H9 (cell line): ENCODE measurements around the gene EML2. TPM values are rescaled to one million over a fixed set of nuclear protein-coding genes. Genes with fewer than 3 reads are reported as not detected.

ENCODE experiments used
- DNase-seq: peaks from one replicate; pipeline ENCODE4 v3.0.0-alpha.2; 2017
- H2AFZ ChIP-seq: one replicate; pipeline ENCODE4 v1.6.1; 2013; ENCODE audit warnings: mild to moderate bottlenecking, low read length, control low read depth, moderate library complexity
- H2AK5ac ChIP-seq: 2 replicates; pipeline ENCODE4 v1.6.1; 2013; ENCODE audit warnings: low read length, control low read depth, mixed read lengths; ENCODE audit not compliant: insufficient read length
- H2BK120ac ChIP-seq: one replicate; pipeline ENCODE4 v1.6.1; 2013; ENCODE audit warnings: low read depth, mild to moderate bottlenecking, low read length, control low read depth, inconsistent platforms; ENCODE audit not compliant: poor library complexity, severe bottlenecking
- H2BK12ac ChIP-seq: 2 replicates; pipeline ENCODE4 v1.6.1; 2013; ENCODE audit warnings: low read length, control low read depth, mixed read lengths, low read depth; ENCODE audit not compliant: insufficient read length
- H2BK15ac ChIP-seq: 2 replicates; pipeline ENCODE4 v1.6.1; 2013; ENCODE audit warnings: low read depth, low read length, control low read depth
- H2BK20ac ChIP-seq: one replicate; pipeline ENCODE4 v1.6.1; 2013; ENCODE audit warnings: low read depth, mild to moderate bottlenecking, low read length, control low read depth, inconsistent platforms; ENCODE audit not compliant: poor library complexity, severe bottlenecking
- H2BK5ac ChIP-seq: 2 replicates; pipeline ENCODE4 v1.6.1; 2013; ENCODE audit warnings: low read length, control low read depth, mixed read lengths; ENCODE audit not compliant: insufficient read length
- H3K14ac ChIP-seq: 2 replicates; pipeline ENCODE4 v1.6.1; 2013; ENCODE audit warnings: low read length, control low read depth; ENCODE audit not compliant: insufficient read depth
- H3K18ac ChIP-seq: 2 replicates; pipeline ENCODE4 v1.6.1; 2013; ENCODE audit warnings: low read depth, mild to moderate bottlenecking, mixed read lengths, low read length, control low read depth; ENCODE audit not compliant: insufficient read length
- H3K23ac ChIP-seq: 2 replicates; pipeline ENCODE4 v1.6.1; 2013; ENCODE audit warnings: low read length, control low read depth, mixed read lengths, low read depth; ENCODE audit not compliant: insufficient read length
- H3K23me2 ChIP-seq: 2 replicates; pipeline ENCODE4 v1.6.1; 2013; ENCODE audit warnings: low read depth, mild to moderate bottlenecking, mixed read lengths, low read length, control low read depth; ENCODE audit not compliant: insufficient read length, poor library complexity, severe bottlenecking
- H3K27ac ChIP-seq: 2 replicates; pipeline ENCODE4 v1.5.1; 2013; ENCODE audit warnings: low read length, control low read depth, mixed read lengths, low read depth; ENCODE audit not compliant: insufficient read length
- H3K27me3 ChIP-seq: 2 replicates; pipeline ENCODE4 v1.6.1; 2013; ENCODE audit warnings: low read length, control low read depth, inconsistent platforms; ENCODE audit not compliant: insufficient read depth
- H3K4ac ChIP-seq: 2 replicates; pipeline ENCODE4 v1.6.1; 2013; ENCODE audit warnings: low read depth, mild to moderate bottlenecking, control low read depth, inconsistent platforms, low read length, moderate library complexity
- H3K4me1 ChIP-seq: 2 replicates; pipeline ENCODE4 v1.6.1; 2013; ENCODE audit warnings: low read length, control low read depth, inconsistent platforms; ENCODE audit not compliant: insufficient read depth
- H3K4me2 ChIP-seq: 2 replicates; pipeline ENCODE4 v1.6.1; 2013; ENCODE audit warnings: low read length, control low read depth, mixed read lengths; ENCODE audit not compliant: insufficient read length, insufficient read depth
- H3K56ac ChIP-seq: 2 replicates; pipeline ENCODE4 v1.6.1; 2013; ENCODE audit warnings: low read depth, mild to moderate bottlenecking, mixed read lengths, low read length, control low read depth; ENCODE audit not compliant: insufficient read length
- H3K79me1 ChIP-seq: 2 replicates; pipeline ENCODE4 v1.6.1; 2013; ENCODE audit warnings: low read depth, mild to moderate bottlenecking, moderate library complexity, low read length, control low read depth, inconsistent platforms; ENCODE audit not compliant: insufficient read depth, poor library complexity, severe bottlenecking
- H3K79me2 ChIP-seq: 2 replicates; pipeline ENCODE4 v1.6.1; 2013; ENCODE audit warnings: low read length, control low read depth, inconsistent platforms; ENCODE audit not compliant: insufficient read depth
- H3K9ac ChIP-seq: 2 replicates; pipeline ENCODE4 v1.6.1; 2013; ENCODE audit warnings: low read length, control low read depth, mixed read lengths; ENCODE audit not compliant: insufficient read length; ENCODE audit errors: extremely low read depth
- H3K9me3 ChIP-seq: one replicate; pipeline ENCODE4 v1.6.1; 2013; ENCODE audit warnings: low read depth, low read length, inconsistent platforms; ENCODE audit not compliant: control insufficient read depth
- H3T11ph ChIP-seq: one replicate; pipeline ENCODE4 v1.6.1; 2013; ENCODE audit warnings: mild to moderate bottlenecking, low read length, control low read depth, inconsistent platforms
- H4K20me1 ChIP-seq: one replicate; pipeline ENCODE4 v1.6.1; 2013; ENCODE audit not compliant: control insufficient read depth, insufficient read length, insufficient read depth
- H4K5ac ChIP-seq: 2 replicates; pipeline ENCODE4 v1.6.1; 2013; ENCODE audit warnings: low read depth, mild to moderate bottlenecking, mixed read lengths, low read length, control low read depth; ENCODE audit not compliant: insufficient read length
- H4K8ac ChIP-seq: replicated peaks from 2 replicates; pipeline ENCODE4 v1.6.1; 2013; ENCODE audit warnings: low read length, control low read depth, mixed read lengths, low read depth; ENCODE audit not compliant: insufficient read length
- H4K91ac ChIP-seq: 2 replicates; pipeline ENCODE4 v1.6.1; 2013; ENCODE audit warnings: low read depth, mild to moderate bottlenecking, moderate library complexity, mixed read lengths, low read length, control low read depth; ENCODE audit not compliant: insufficient read length
- H3K27ac Mint-ChIP-seq, 3 experiments: 2 replicates in 2 of 3; 3 replicates in 1 of 3; pipeline ENCODE4 v1.8.0; 2020 to 2021; ENCODE audit warnings: mixed read lengths in 3 of 3, mild to moderate bottlenecking in 1 of 3, moderate library complexity in 1 of 3
- H3K27me3 Mint-ChIP-seq: 2 replicates; pipeline ENCODE4 v1.8.0; 2021; ENCODE audit warnings: low read depth, mild to moderate bottlenecking, moderate library complexity, mixed read lengths
- H3K36me3 Mint-ChIP-seq, 3 experiments: 2 replicates in 2 of 3; 3 replicates in 1 of 3; pipeline ENCODE4 v1.8.0; 2020 to 2021; ENCODE audit warnings: low read depth in 3 of 3, mixed read lengths in 3 of 3; ENCODE audit not compliant: insufficient read depth in 1 of 3
- H3K4me1 Mint-ChIP-seq, 2 experiments: 2 replicates each; pipeline ENCODE4 v1.8.0; 2020; ENCODE audit warnings: mixed read lengths in 2 of 2
- H3K4me3 Mint-ChIP-seq, 2 experiments: 2 replicates in 1 of 2; 3 replicates in 1 of 2; pipeline ENCODE4 v1.8.0; 2020 to 2021; ENCODE audit warnings: mild to moderate bottlenecking in 2 of 2, mixed read lengths in 2 of 2, moderate library complexity in 1 of 2
- H3K9me3 Mint-ChIP-seq, 2 experiments: 2 replicates in 1 of 2; 3 replicates in 1 of 2; pipeline ENCODE4 v1.8.0; 2020; ENCODE audit warnings: mild to moderate bottlenecking in 2 of 2, mixed read lengths in 2 of 2, moderate library complexity in 1 of 2
- WGBS: extraction: QIAGEN DNeasy Blood & Tissue Kit; methylation state at CpG from one replicate; pipeline ENCODE4 v1.1.7; 2013; ENCODE audit warnings: missing lambda C conversion rate, low lambda C conversion rate, mixed read lengths; ENCODE audit not compliant: insufficient read length; ENCODE audit errors: extremely low coverage; 5-methylcytosine and 5-hydroxymethylcytosine counted together
- total RNA-seq: library from RNA; stranded (reverse); gene quantifications from 2 replicates; pipeline ENCODE4 v1.2.1, GENCODE V29; 2021
- TF ChIP-seq, protein P1 (sequence below): fragments of 200-600 bp; sonication (generic); conservative IDR thresholded peaks from 3 replicates; pipeline ENCODE4 v1.8.0; 2021; ENCODE audit warnings: antibody characterized with exemption, mild to moderate bottlenecking

Gene EML2
- total RNA-seq, 1 experiment from 2014 or later, result 22.6 TPM

GRCh38 chr19:45592366-45592765, 46.8 kb downstream of the EML2 start:
- Histone ChIP-seq H3K56ac (no peak overlapping the region), H3K27me3 (peaks cover 6% of the 10 kb centered on the region; the same call in 1 of the 2 replicates), H3K4ac (no peak overlapping the region), H3K9me3 (no peaks in the 10 kb centered on the region), H4K5ac (no peak overlapping the region), H3K4me1 (no peaks in the 10 kb centered on the region), H3K27ac (no peak overlapping the region), H2AFZ (no peak overlapping the region), H3K79me1 (no peaks in the 10 kb centered on the region), H2BK12ac (no peak overlapping the region), H4K20me1 (no peaks in the 10 kb centered on the region), H3K23me2 (no peaks in the 10 kb centered on the region), H3K23ac (no peak overlapping the region), H2AK5ac (no peak overlapping the region), H3K14ac (no peak overlapping the region), H4K91ac (no peak overlapping the region), H2BK15ac (no peak overlapping the region), H3K18ac (no peak overlapping the region), H2BK20ac (no peak overlapping the region), H3K4me2 (no peak overlapping the region), H2BK5ac (no peak overlapping the region), H3K79me2 (no peaks in the 10 kb centered on the region), H2BK120ac (no peak overlapping the region), H4K8ac (no peak overlapping the region), H3K9ac (no peak overlapping the region), H3T11ph (no peak overlapping the region)
- Mint-ChIP-seq H3K4me1 (peaks cover 8 to 24% of the 10 kb centered on the region in 2 experiments), H3K9me3 (peaks cover 0 to 6% of the 10 kb centered on the region in 2 experiments; a peak in 2 of 5 replicates), H3K27me3 (peaks cover 59% of the 10 kb centered on the region), H3K4me3 (no peak overlapping the region), H3K27ac (no peak overlapping the region), H3K36me3 (no peaks in the 10 kb centered on the region)
- DNase-seq, result no peak
- TF ChIP-seq, protein P1, sequence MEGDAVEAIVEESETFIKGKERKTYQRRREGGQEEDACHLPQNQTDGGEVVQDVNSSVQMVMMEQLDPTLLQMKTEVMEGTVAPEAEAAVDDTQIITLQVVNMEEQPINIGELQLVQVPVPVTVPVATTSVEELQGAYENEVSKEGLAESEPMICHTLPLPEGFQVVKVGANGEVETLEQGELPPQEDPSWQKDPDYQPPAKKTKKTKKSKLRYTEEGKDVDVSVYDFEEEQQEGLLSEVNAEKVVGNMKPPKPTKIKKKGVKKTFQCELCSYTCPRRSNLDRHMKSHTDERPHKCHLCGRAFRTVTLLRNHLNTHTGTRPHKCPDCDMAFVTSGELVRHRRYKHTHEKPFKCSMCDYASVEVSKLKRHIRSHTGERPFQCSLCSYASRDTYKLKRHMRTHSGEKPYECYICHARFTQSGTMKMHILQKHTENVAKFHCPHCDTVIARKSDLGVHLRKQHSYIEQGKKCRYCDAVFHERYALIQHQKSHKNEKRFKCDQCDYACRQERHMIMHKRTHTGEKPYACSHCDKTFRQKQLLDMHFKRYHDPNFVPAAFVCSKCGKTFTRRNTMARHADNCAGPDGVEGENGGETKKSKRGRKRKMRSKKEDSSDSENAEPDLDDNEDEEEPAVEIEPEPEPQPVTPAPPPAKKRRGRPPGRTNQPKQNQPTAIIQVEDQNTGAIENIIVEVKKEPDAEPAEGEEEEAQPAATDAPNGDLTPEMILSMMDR, result no peak
- WGBS, result no CpG with 5 or more reads among the region's 4 CpGs
